ENCODE measurements around the gene CBFA2T3. TPM values are rescaled to one million over a fixed set of nuclear protein-coding genes. Genes with fewer than 3 reads are reported as not detected.

Gene CBFA2T3
- total RNA-seq, 1 experiment from 2014 or later, result 2.9 TPM

GRCh38 chr16:88943131-88943664, 33.8 kb downstream of the CBFA2T3 start:
- no peak overlapping the region for H2BK5ac ChIP-seq (ENCODE audit: insufficient read length, low read length)
- no peak overlapping the region for H3K23ac ChIP-seq (ENCODE audit: insufficient read length, low read depth, low read length)
- TF ChIP-seq CTCF (conservative IDR thresholded peaks at IDR 0.05), result no peak
- H2BK20ac ChIP-seq (ENCODE audit: low read depth, low read length, poor library complexity, severe bottlenecking), result no peak overlapping the region
- H4K91ac ChIP-seq (ENCODE audit: insufficient read length, low read depth, low read length), result no peak overlapping the region
- H3K27me3 ChIP-seq (ENCODE audit: insufficient read depth, low read length), result peaks cover 8% of the 10 kb centered on the region; the same call in 1 of the 2 replicates
- H3K36me3 Mint-ChIP-seq (ENCODE audit: insufficient read depth in 1 of 3, low read depth in 3 of 3), result no peaks in the 10 kb centered on the region
- H4K8ac ChIP-seq (replicated peaks; ENCODE audit: insufficient read length, low read depth, low read length), result no peak overlapping the region
- no peak overlapping the region for H3K4me2 ChIP-seq (ENCODE audit: insufficient read depth, insufficient read length, low read length)
- WGBS (ENCODE audit: extremely low coverage, insufficient read length, low lambda C conversion rate), result no CpG with 5 or more reads among the region's 18 CpGs
- H3K27me3 Mint-ChIP-seq (ENCODE audit: low read depth), result peaks cover 67% of the 10 kb centered on the region
- H3K18ac ChIP-seq (ENCODE audit: insufficient read length, low read depth, low read length), result no peak overlapping the region
- no peaks in the 10 kb centered on the region for H3K9me3 Mint-ChIP-seq
- H3K27ac ChIP-seq (ENCODE audit: insufficient read length, low read depth, low read length), result no peak overlapping the region
- H3K4me3 Mint-ChIP-seq, result peak overlapping the region in 1 of 2 experiments; percentile 23; a peak in 1 of 5 replicates
- no peak overlapping the region for H2BK120ac ChIP-seq (ENCODE audit: low read depth, low read length, poor library complexity, severe bottlenecking)
- no peak overlapping the region for H2AK5ac ChIP-seq (ENCODE audit: insufficient read length, low read length)
- no peak overlapping the region for H3K4ac ChIP-seq (ENCODE audit: low read depth, low read length)
- H2AFZ ChIP-seq (ENCODE audit: low read length), result no peak overlapping the region
- H3K9me3 ChIP-seq (ENCODE audit: control insufficient read depth, low read depth, low read length), result no peaks in the 10 kb centered on the region
- peaks cover 4% of the 10 kb centered on the region for H3K23me2 ChIP-seq (ENCODE audit: insufficient read length, low read depth, low read length, poor library complexity, severe bottlenecking)
- H3K14ac ChIP-seq (ENCODE audit: insufficient read depth, low read length), result no peak overlapping the region
- H3K9ac ChIP-seq (ENCODE audit: extremely low read depth, insufficient read length, low read length), result no peak overlapping the region
- H3K56ac ChIP-seq (ENCODE audit: insufficient read length, low read depth, low read length), result no peak overlapping the region
- DNase-seq, result no peak
- H2BK12ac ChIP-seq (ENCODE audit: insufficient read length, low read depth, low read length), result no peak overlapping the region
- no peak overlapping the region for H3K27ac Mint-ChIP-seq
- H3K4me1 Mint-ChIP-seq, result peaks cover 0 to 4% of the 10 kb centered on the region in 2 experiments; a peak in 1 of 4 replicates
- peaks cover 4% of the 10 kb centered on the region for H4K20me1 ChIP-seq (ENCODE audit: control insufficient read depth, insufficient read depth, insufficient read length)
- no peaks in the 10 kb centered on the region for H3K4me1 ChIP-seq (ENCODE audit: insufficient read depth, low read length)
- H3T11ph ChIP-seq (ENCODE audit: low read length), result no peak overlapping the region
- H3K79me1 ChIP-seq (ENCODE audit: insufficient read depth, low read depth, low read length, poor library complexity, severe bottlenecking), result no peaks in the 10 kb centered on the region
- no peak overlapping the region for H2BK15ac ChIP-seq (ENCODE audit: low read depth, low read length)
- H4K5ac ChIP-seq (ENCODE audit: insufficient read length, low read depth, low read length), result no peak overlapping the region
- no peaks in the 10 kb centered on the region for H3K79me2 ChIP-seq (ENCODE audit: insufficient read depth, low read length)

Data from H9 (cell line).